Articular chondrocyte of knee joint (primary cell): Measurements from ENCODE around the gene SLC45A2. TPM values are rescaled to one million over a fixed set of nuclear protein-coding genes. Genes with fewer than 3 reads are reported as not detected.

Experiments
- small RNA-seq: library from RNA; depleted of rRNA; stranded (forward); fragments of <200 nt; gene quantifications from one replicate; pipeline ENCODE3, GENCODE V24; 2012
- total RNA-seq: library from RNA; depleted of rRNA; stranded (reverse); fragments of >200 nt; gene quantifications from 2 replicates; pipeline ENCODE4 v1.2.3, GENCODE V29; 2012

SLC45A2 gene, protein sequence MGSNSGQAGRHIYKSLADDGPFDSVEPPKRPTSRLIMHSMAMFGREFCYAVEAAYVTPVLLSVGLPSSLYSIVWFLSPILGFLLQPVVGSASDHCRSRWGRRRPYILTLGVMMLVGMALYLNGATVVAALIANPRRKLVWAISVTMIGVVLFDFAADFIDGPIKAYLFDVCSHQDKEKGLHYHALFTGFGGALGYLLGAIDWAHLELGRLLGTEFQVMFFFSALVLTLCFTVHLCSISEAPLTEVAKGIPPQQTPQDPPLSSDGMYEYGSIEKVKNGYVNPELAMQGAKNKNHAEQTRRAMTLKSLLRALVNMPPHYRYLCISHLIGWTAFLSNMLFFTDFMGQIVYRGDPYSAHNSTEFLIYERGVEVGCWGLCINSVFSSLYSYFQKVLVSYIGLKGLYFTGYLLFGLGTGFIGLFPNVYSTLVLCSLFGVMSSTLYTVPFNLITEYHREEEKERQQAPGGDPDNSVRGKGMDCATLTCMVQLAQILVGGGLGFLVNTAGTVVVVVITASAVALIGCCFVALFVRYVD
- total RNA-seq, result 0.11 and 0.13 TPM in 2 replicates

DNA sequence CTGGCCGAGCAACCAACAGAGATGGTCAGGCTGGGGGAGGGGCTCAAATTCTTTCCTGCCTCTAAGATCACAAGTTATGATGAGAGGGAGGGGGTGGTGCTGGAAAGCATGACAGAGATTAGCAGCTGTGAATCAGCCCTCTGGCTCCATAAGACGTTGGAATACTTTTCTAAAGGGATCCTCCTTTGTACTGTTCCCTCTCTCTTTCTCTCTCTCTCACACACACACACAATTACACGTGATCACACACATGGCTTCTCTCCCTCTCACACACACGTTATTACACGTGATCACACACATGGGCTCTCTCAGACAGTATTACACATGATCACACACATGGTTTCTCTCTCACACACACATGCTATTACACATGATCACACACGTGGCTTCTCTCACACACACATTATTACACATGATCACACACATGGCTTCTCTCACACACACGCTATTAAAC is at the start of gene SLC45A2:
Gene SLC45A2, minus strand, starts transcription at position 23 of the 454 bp plus-strand sequence. CDS start 110 bp downstream, outside the sequence.

DNA sequence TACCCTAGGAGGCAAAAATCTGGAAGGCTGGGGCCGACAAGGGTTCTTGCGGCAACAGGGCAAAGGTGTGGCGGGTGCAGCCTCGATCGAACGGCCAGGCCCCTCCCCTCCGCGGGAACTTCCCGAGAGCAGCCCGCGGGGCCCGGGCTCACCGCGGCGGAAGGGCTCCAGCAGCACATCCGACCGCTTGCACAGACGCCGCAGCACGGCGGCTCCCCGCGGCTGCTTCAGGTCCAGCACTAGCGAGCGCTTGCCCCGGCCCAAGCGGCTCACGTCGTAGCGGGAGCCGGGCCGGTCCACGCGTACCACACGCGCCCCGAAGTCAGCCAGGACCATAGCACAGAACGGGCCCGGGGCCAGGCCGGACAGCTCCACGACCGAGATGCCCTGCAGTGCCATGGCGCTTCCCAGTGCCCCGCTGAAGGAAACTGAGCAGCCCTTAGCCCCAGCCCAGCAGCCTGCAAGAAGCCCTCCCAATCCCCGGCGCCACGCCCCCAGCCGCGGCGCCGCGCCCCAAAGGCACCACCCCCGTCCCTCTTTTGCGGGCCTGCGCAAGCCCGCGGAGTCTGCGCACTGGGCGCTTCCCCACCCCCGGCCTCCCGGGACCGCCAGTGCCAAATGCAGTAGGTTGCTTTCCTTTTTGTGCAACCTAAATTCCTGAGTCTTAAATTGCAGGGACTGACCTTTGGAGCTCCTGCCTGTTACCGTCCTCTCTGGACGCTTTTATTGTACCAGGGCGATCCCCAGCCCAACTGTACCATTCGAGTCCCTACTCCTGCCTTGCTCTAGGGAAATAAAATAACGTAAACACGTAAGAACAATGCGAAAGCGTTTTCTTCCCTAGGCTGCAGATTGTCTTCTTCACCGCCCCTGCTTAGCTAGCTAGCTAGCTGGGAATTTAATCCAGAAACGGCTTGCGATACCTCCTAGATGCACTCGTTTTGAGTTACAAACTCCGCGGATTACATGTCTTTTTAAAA is 23.4 kb upstream of the SLC45A2 start, which contains the start of gene AMACR:
Gene AMACR, minus strand, starts transcription at position 430 of the 980 bp plus-strand sequence. Its CDS starts 31 bp downstream, at position 399.

DNA sequence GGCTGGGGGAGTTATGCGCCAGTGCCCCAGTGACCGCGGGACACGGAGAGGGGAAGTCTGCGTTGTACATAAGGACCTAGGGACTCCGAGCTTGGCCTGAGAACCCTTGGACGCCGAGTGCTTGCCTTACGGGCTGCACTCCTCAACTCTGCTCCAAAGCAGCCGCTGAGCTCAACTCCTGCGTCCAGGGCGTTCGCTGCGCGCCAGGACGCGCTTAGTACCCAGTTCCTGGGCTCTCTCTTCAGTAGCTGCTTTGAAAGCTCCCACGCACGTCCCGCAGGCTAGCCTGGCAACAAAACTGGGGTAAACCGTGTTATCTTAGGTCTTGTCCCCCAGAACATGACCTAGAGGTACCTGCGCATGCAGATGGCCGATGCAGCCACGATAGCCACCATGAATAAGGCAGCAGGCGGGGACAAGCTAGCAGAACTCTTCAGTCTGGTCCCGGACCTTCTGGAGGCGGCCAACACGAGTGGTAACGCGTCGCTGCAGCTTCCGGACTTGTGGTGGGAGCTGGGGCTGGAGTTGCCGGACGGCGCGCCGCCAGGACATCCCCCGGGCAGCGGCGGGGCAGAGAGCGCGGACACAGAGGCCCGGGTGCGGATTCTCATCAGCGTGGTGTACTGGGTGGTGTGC is 48.0 kb downstream of the SLC45A2 start, which contains the start of gene RXFP3:
Gene RXFP3, plus strand, starts transcription at position 6 of the 636 bp plus-strand sequence. Its CDS starts 355 bp downstream, at position 361.

Small RNAs within 50 kb of the gene (small RNA-seq; reads per million reads assigned to genes)
- not detected for gene AC139783.1

Other genes starting within 250 kb of the SLC45A2 start
- gene ADAMTS12, start 92.7 kb downstream of the SLC45A2 start, total RNA-seq, result 5.9 and 6.1 TPM in 2 replicates
- not detected in 2 replicates for gene RXFP3, start 48.3 kb downstream of the SLC45A2 start, total RNA-seq
- 14.8 and 20.9 TPM in 2 replicates for gene AMACR, start 23.4 kb upstream of the SLC45A2 start, total RNA-seq
- 2.9 and 3.2 TPM in 2 replicates for gene C1QTNF3, start 58.5 kb upstream of the SLC45A2 start, total RNA-seq